Rectal smooth muscle tissue (tissue), 1 donor: ENCODE data around the gene EVC2.

Experiments
- H3K27ac ChIP-seq: one replicate; pipeline ENCODE4 v1.7.0; 2013; ENCODE audit warnings: low read depth, low read length, inconsistent platforms
- H3K27me3 ChIP-seq: one replicate; pipeline ENCODE4 v1.7.0; 2013; ENCODE audit warnings: low read length; ENCODE audit not compliant: control insufficient read depth, insufficient read depth
- H3K36me3 ChIP-seq: one replicate; pipeline ENCODE4 v1.7.0; 2013; ENCODE audit warnings: low read length; ENCODE audit not compliant: control insufficient read depth, insufficient read depth
- H3K4me1 ChIP-seq: one replicate; pipeline ENCODE4 v1.7.0; 2013; ENCODE audit warnings: low read length; ENCODE audit not compliant: control insufficient read depth, insufficient read depth
- H3K4me3 ChIP-seq: one replicate; pipeline ENCODE4 v1.7.0; 2013; ENCODE audit warnings: low read length
- H3K9ac ChIP-seq: one replicate; pipeline ENCODE4 v1.7.0; 2013; ENCODE audit warnings: low read length

Gene EVC2

DNA sequence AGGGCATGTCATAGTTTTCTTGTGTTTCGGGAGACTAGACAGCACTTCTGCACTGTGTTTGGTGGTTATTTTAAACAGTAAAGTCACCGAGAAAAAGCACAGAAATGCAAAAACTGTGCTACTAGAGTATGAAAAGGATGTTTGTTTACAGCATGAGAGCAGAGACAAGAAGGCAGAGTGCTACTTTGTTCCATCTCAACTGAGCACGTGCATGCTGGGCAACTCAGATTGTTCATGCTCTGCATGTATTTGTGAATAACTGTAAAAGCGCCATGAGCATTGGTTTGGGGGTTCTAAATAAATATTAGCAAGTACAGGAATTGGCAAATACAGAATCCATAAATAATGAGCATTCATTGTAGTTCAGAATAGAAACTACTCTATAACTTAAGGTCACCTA is 10.1 kb upstream of the EVC2 start:
- H3K4me1 ChIP-seq: no peaks in the 10 kb centered on the region
- no peak overlapping the region for H3K27ac ChIP-seq
- no peak overlapping the region for H3K4me3 ChIP-seq
- no peak overlapping the region for H3K9ac ChIP-seq
- H3K27me3 ChIP-seq: no peaks in the 10 kb centered on the region
- H3K36me3 ChIP-seq: peaks cover 4% of the 10 kb centered on the region

DNA sequence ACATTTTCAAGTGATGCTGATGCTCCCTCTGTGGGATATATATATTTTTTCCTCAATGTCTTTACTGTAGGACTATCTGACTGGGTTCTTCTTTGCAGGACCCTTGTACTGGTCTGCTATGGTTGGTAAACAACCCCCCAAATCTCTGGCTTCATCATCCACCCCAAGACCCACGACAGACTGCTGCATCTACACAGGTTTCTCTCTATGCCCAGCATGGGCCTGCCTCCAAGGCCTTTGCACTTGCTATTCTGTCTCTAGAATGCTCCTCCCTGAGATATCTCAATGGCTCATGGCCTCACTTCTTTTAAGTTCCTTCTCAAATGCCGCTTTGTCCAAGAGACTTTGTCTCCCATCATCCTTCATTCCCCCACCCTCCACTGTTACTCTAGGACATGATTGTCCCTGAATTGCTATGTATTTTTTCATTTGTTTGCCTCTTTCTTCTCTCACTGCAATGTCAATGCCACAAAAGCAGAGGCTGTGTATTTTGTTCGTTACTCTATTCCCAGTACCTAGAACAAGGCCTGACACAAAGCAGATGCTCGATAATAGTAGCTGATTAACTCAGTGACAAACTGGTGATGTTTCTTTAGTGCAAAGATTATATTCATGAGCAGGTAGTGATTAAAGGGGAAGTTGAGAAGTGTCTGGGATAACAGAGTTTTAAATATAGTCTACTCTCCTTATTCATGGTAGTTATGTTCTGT is 9.2 kb upstream of the EVC2 start:
- no peak overlapping the region for H3K4me3 ChIP-seq
- peaks cover 2% of the 10 kb centered on the region for H3K4me1 ChIP-seq
- H3K9ac ChIP-seq: no peak overlapping the region
- H3K27me3 ChIP-seq: no peaks in the 10 kb centered on the region
- no peak overlapping the region for H3K27ac ChIP-seq
- H3K36me3 ChIP-seq: peaks cover 4% of the 10 kb centered on the region

DNA sequence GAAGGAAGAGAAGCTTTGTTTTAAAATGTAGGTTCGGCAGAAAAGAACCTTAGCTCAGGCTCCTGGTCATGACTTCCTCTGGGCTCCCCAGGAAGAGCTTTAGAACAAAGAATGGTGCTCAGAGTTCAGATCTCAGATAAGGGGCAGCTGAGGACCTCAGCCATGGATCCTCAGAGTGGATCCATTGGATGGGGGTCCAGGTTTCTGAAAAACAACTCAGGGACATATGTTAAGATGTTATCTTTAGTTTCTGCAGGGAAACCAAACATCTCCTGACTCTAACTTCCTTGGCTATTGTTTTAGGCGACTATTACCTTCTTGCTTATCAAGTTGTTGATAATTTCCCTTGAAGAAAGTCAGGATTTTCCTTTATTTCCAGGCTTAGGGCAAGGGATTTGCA is 8.0 kb upstream of the EVC2 start:
- Histone ChIP-seq H3K9ac (no peak overlapping the region), H3K4me1 (peaks cover 7% of the 10 kb centered on the region), H3K4me3 (no peak overlapping the region), H3K27ac (no peak overlapping the region), H3K27me3 (no peaks in the 10 kb centered on the region), H3K36me3 (peaks cover 4% of the 10 kb centered on the region)

DNA sequence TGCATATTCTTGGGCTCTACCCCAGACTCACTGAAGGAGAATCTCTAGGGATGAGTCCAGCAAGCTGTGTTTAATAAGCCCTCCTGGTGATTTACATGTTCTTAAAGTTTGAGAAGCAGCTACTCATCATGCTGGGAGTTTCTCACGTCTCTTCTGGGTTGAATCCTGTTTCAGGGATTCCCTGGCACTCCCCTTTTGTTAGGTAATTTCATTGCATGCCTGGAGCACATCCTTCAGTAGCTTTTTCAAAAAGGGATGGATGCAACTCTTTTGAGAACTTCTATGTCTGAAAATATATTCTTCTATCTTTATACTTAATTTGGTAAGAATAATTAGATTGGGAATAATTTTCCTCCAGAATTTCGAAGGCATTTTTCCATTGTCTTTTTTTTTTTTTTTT is 7.0 kb upstream of the EVC2 start:
- Histone ChIP-seq H3K27ac (no peak overlapping the region), H3K4me1 (peaks cover 7% of the 10 kb centered on the region), H3K36me3 (peaks cover 4% of the 10 kb centered on the region), H3K4me3 (no peak overlapping the region), H3K27me3 (no peaks in the 10 kb centered on the region), H3K9ac (no peak overlapping the region)

DNA sequence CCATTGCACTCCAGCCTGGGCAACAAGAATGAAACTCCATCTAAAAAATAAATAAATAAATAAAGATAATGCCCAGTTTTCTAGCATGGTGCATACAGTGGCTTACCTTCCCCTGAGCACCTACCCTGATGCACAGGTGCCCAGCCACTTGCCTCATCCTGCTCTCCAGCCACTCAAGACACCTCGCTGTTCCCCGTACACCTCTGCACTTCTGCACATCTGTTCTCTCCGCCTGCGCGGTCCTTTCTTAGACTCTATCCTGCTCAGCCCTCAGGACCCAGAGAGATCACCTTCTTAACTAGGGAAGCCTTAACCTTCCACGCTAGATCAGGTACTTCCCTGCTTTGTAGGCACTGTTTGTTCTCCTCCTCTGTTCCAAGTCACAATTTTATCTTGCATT is 5.5 kb upstream of the EVC2 start:
- no peak overlapping the region for H3K4me3 ChIP-seq
- no peak overlapping the region for H3K27ac ChIP-seq
- no peak overlapping the region for H3K9ac ChIP-seq
- H3K27me3 ChIP-seq: no peaks in the 10 kb centered on the region
- no peaks in the 10 kb centered on the region for H3K36me3 ChIP-seq
- H3K4me1 ChIP-seq: peaks cover 13% of the 10 kb centered on the region

DNA sequence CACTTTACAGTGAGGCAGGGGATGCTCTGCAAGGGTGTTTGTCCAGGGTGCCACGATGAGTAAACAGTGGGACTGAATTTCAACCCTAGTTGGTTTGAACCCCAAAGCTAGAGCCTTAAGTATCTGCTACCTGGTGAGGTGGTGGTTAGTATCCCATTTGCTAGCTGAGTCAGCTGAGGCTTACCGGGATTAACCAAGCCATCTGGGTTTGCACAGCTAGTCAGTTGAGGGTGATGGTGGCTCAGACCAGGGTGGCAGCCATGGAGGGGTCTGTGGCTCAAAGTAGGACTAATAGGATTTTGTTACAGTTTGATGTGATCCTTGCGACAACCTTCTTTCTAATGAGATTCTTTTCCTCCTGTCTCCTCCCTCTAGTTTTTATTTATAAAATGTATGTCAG is 4.6 kb upstream of the EVC2 start:
- Histone ChIP-seq H3K36me3 (no peaks in the 10 kb centered on the region), H3K4me3 (no peak overlapping the region), H3K27me3 (no peaks in the 10 kb centered on the region), H3K4me1 (peaks cover 13% of the 10 kb centered on the region), H3K27ac (no peak overlapping the region), H3K9ac (no peak overlapping the region)

DNA sequence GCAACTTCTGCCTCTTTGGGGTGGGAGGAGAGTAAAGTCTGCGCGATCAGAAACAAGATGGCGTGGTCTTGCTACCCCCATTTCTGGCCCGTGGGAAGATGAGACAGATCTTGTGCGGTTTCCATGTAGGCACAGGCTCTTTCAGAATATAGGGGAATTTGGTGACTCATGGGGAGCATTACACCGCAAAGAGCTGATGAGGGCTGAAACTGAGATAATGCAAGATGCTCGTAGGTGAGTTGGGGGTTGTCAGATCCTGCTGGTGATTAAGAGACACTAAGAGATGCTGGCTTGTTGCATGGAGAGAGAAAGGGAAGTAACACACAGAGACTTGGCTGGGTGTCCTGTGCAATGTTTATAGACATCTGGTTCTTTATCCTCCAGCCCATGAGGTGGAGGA is 4.2 kb upstream of the EVC2 start:
- no peaks in the 10 kb centered on the region for H3K36me3 ChIP-seq
- H3K9ac ChIP-seq: no peak overlapping the region
- no peak overlapping the region for H3K27ac ChIP-seq
- no peaks in the 10 kb centered on the region for H3K27me3 ChIP-seq
- no peak overlapping the region for H3K4me3 ChIP-seq
- peaks cover 16% of the 10 kb centered on the region for H3K4me1 ChIP-seq

DNA sequence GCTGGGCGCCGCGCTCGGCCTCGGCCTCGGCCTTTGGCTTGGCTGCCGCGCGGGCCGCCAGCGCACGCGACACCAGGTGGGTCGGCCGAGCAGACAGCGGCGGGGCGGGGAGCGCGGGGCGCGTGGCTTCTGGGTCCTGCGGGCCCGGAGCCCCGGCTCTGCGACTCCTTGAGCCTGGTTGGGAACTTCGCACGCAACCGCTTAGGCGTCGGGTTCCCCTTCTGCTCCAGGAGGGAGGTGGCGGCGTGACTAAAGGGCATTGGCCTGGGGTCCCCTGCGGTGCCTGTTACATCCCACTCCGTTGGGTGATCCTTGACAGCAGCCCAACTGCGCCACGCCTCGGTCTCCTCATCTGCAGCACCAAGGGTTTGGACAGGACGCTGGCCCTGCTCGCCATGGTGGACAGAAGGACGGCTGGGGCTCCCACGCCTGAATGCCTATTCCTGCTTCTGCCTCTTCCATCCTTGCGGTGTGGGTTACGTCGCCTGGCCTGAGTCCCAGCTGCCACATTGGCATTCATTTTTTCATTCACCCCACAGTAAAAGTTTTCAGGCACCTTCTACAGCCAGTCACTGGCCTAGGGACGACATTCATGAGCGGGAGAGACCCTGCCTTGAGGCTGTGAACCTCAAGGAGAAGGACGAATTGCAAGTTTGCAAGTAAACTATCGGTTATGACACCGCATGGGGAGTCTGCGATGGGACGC is 3.3 kb upstream of the EVC2 start:
- peak overlapping the region; percentile 65 for H3K27ac ChIP-seq
- H3K9ac ChIP-seq: peak overlapping the region; percentile 22
- peak overlapping the region; percentile 64 for H3K4me3 ChIP-seq
- H3K4me1 ChIP-seq: peaks cover 18% of the 10 kb centered on the region
- H3K36me3 ChIP-seq: no peaks in the 10 kb centered on the region
- H3K27me3 ChIP-seq: no peaks in the 10 kb centered on the region

DNA sequence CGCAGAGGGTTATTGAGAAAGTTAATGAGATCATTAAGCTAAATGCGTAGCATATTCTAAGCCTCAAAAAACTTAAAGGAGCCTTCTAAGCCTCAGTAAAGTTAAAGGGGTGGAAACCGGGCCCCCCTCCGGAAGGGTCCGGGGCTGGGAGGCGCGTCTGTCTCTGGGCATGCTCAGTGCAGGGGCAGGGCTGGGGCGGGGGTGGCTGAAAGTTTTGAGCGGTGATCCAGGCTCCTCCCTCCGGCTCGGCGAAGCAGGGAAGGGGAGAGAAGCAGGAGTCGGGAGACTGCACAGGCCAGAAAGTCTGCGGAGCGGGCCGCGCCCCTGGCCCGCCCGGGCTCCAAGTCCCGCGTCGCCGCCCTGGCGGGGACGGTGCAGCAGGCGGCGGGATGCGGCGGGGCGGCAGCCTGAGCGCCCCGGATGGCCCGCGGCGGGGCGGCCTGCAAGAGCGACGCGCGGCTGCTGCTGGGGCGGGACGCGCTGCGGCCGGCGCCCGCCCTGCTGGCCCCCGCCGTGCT is 2.7 kb upstream of the EVC2 start, which contains the start of gene EVC:
TSS of gene EVC (plus strand) at position 241 of the 518 bp plus-strand sequence. CDS start at position 421, 180 bp downstream.
- H3K4me1 ChIP-seq: peaks cover 18% of the 10 kb centered on the region
- no peaks in the 10 kb centered on the region for H3K36me3 ChIP-seq
- H3K4me3 ChIP-seq: peak within 1 kb of the TSS; percentile 64
- peak within 1 kb of the TSS; percentile 22 for H3K9ac ChIP-seq
- H3K27ac ChIP-seq: peak within 1 kb of the TSS; percentile 65
- H3K27me3 ChIP-seq: no peaks in the 10 kb centered on the region

DNA sequence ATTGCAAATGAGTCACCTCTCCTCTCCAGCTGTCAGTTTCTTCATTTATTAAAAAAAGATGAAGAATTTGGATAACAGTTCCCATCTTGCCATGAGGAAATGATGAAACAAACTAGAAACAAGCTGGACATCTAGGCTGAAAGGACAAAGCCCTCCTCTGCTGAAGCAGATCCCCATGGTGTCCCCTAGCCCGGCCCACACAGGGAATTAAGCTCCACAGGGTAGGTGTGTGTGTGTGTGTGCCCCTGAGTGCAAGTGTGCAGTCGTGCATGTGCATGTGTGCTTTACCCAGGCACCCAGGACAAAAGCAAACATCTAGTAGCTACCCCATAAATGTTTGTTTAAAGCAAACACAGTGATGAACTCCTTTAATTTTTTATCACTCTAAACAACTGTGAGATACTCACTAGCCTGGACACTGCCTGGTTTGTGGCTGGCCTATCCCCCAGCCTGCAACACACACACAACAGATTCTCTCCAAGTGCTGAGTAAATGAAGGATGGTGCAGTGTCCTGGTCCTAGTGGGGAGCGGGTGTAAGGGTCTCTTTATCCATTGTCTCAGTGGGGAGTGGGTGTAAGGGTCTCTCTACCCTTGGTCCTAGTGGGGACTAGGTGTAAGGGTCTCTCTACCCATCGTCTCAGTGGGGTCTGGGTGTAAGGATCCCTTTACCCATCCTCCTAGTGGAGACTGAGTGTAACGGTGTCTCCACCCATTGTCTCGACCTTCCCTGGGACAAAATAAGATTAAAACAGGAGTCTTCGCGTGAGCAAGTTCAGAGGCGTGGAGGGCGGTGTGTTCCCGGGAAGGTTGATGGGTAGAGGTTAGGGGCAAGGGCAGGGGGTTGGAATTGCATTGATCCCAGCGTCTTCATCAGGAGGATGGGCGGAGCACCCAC is 2.0 kb upstream of the EVC2 start:
- Histone ChIP-seq H3K4me1 (peaks cover 18% of the 10 kb centered on the region), H3K27ac (peak overlapping the region; percentile 60), H3K27me3 (no peaks in the 10 kb centered on the region), H3K36me3 (no peaks in the 10 kb centered on the region), H3K4me3 (peak overlapping the region; percentile 51), H3K9ac (no peak overlapping the region)

DNA sequence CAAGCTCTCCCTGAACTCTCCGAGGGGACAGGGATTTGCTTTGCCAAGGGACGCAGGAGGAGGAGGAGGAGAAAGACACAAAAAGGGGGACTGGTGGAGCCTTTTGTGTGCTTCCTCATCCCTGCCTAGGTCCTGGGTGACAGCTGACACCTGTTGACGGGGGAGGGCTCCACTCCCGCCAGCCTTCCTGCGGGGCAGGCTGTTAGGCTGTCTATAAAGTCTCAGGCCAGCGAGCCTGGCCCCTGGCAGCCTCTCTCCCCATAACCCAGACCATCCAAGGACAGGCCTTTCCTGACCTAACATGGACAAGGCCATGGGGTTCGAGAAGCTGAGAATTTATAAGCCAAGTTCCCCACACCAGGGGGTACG is 832 bp upstream of the EVC2 start:
- H3K4me3 ChIP-seq: peak overlapping the region; percentile 69
- H3K9ac ChIP-seq: no peak overlapping the region
- H3K4me1 ChIP-seq: peaks cover 18% of the 10 kb centered on the region
- no peaks in the 10 kb centered on the region for H3K27me3 ChIP-seq
- peak overlapping the region; percentile 81 for H3K27ac ChIP-seq
- H3K36me3 ChIP-seq: no peaks in the 10 kb centered on the region

DNA sequence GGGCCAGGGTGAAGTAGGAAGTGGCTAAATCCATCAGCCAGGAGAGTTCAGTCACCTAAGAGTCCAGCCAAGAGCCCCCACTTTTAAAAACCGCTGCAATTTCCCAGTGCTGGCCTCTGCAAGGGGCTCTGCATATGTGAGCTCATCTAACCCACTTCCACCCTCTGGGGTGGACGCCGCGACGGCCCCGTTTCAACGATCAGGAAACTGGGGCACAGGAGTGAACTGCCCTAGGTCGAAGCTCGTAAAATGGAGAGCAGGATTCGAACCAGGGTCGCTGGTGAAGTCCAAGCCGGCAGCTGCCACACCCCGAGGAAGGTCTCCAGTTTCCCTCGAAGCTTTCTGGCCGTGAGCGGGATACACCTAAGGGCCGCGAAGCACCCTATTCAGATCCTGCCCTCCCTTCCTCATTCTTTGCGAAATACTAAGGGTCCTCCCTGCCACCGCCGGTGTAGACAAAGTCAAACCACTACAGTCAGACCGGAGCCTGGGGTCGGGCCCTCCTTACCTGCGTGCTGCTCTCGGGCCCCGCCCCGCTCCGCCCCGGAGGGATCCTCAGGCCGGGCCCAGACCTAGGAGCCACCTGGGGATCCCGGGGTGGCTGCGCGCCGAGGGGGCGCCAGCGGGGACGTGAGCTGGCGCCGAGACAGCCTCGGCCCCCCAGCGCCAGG is 446 bp downstream of the EVC2 start:
- peak overlapping the region; percentile 69 for H3K4me3 ChIP-seq
- no peaks in the 10 kb centered on the region for H3K27me3 ChIP-seq
- peak overlapping the region; percentile 16 for H3K9ac ChIP-seq
- no peaks in the 10 kb centered on the region for H3K36me3 ChIP-seq
- H3K27ac ChIP-seq: peak overlapping the region; percentile 81
- peaks cover 18% of the 10 kb centered on the region for H3K4me1 ChIP-seq
